ENCODE measurements around the gene WDR93. TPM values are rescaled to one million over a fixed set of nuclear protein-coding genes. Genes with fewer than 3 reads are reported as not detected.
"Not testable (repeated sequence)": the region's sequence is repeated elsewhere in the genome, so short reads cannot be mapped to it uniquely, and the experiment has no call there.

WDR93 gene
- polyA plus RNA-seq, 1 donor, result 0.30 TPM

- Histone ChIP-seq H3K4me3 (ENCODE audit: low read length) (no peak overlapping the region), H3K9me3 (ENCODE audit: control insufficient read depth, low read depth, low read length) (no peaks in the 10 kb centered on the region), H3K27me3 (ENCODE audit: control insufficient read depth, insufficient read depth, low read length) (no peaks in the 10 kb centered on the region), H3K27ac (ENCODE audit: low read length) (no peak overlapping the region), H3K4me1 (ENCODE audit: control insufficient read depth, insufficient read depth, low read length) (peaks cover 3% of the 10 kb centered on the region), H3K36me3 (ENCODE audit: control insufficient read depth, insufficient read depth, low read length) (peaks cover 16% of the 10 kb centered on the region)
- no peak for DNase-seq
Observed at GRCh38 chr15:89686522-89686921, 4.1 kb upstream of the WDR93 start.

DNA sequence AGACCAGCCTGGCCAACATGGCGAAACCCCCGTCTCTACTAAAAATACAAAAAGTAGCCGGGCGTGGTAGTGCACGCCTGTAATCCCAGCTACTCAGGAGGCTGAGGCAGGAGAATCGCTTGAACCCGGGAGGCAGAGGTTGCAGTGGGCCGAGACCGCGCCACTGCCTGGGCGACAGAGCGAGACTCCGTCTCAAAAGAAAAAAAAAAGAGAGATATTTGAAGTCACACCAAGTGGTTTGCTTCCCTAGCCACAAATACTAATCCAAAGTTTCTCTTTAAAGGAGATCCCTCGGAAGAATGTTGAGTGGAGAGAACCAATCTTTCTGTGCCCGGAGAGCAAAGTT lies 708 bp upstream of the WDR93 start:
- not testable (repeated sequence) for H3K9me3 ChIP-seq (ENCODE audit: control insufficient read depth, low read depth, low read length); H3K4me1 ChIP-seq (ENCODE audit: control insufficient read depth, insufficient read depth, low read length); DNase-seq; H3K27me3 ChIP-seq (ENCODE audit: control insufficient read depth, insufficient read depth, low read length); H3K36me3 ChIP-seq (ENCODE audit: control insufficient read depth, insufficient read depth, low read length)
- no CpG with 5 or more reads among the region's 15 CpGs for WGBS (ENCODE audit: insufficient coverage, low lambda C conversion rate)
- H3K4me3 ChIP-seq (ENCODE audit: low read length), result peak overlapping the region; percentile 96
- peak overlapping the region; percentile 69 for H3K27ac ChIP-seq (ENCODE audit: low read length)

DNA sequence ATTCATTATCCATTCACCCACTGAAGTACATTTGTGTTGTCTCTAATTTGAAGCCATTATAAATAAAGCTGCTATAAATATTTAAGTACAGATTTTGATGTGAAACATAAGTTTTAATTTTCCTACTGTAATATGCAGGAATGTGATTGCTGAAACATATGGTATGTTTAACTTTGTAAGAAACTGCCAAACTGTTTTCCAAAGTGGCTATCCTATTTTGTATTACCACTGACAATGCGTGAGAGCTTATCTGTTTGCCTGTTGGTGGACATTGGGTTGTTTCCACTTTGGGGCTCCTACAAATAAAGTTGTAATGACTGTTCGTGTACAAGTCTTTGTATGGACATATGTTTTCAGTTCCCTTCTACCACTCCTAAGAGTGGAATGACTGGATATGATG lies 2.5 kb downstream of the WDR93 start:
- Histone ChIP-seq H3K27me3 (ENCODE audit: control insufficient read depth, insufficient read depth, low read length) (no peaks in the 10 kb centered on the region), H3K4me1 (ENCODE audit: control insufficient read depth, insufficient read depth, low read length) (peaks cover 7% of the 10 kb centered on the region), H3K4me3 (ENCODE audit: low read length) (no peak overlapping the region), H3K27ac (ENCODE audit: low read length) (peak overlapping the region; percentile 53), H3K36me3 (ENCODE audit: control insufficient read depth, insufficient read depth, low read length) (no peaks in the 10 kb centered on the region), H3K9me3 (ENCODE audit: control insufficient read depth, low read depth, low read length) (no peaks in the 10 kb centered on the region)
- DNase-seq, result no peak
- WGBS (ENCODE audit: insufficient coverage, low lambda C conversion rate), result 50% methylated on average over 2 of the region's 2 CpGs

DNA sequence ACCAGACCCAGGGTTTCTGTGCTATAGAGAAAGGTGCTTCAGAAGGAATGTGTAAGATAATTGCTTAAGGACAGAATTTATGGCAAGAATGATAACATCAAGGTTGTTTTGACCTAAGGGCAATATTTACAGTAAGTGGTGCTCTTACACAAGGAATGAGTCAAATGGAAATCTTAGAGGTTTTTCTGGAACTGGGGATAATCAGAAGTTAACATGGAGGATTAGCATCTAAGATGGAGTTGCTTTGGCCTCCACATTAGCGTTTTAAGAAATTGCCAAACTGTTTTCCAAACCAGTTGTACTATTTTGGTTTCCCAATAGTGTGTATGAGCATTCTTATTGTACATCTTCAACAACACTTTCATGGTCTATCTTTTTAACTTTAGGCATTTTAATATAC lies 3.1 kb downstream of the WDR93 start:
- H3K9me3 ChIP-seq (ENCODE audit: control insufficient read depth, low read depth, low read length), result no peaks in the 10 kb centered on the region
- no peak overlapping the region for H3K4me3 ChIP-seq (ENCODE audit: low read length)
- no peak for DNase-seq
- peak overlapping the region; percentile 53 for H3K27ac ChIP-seq (ENCODE audit: low read length)
- peaks cover 7% of the 10 kb centered on the region for H3K4me1 ChIP-seq (ENCODE audit: control insufficient read depth, insufficient read depth, low read length)
- no peaks in the 10 kb centered on the region for H3K36me3 ChIP-seq (ENCODE audit: control insufficient read depth, insufficient read depth, low read length)
- H3K27me3 ChIP-seq (ENCODE audit: control insufficient read depth, insufficient read depth, low read length), result no peaks in the 10 kb centered on the region
- WGBS (ENCODE audit: insufficient coverage, low lambda C conversion rate), result no CpG with 5 or more reads among the region's 1 CpG

DNA sequence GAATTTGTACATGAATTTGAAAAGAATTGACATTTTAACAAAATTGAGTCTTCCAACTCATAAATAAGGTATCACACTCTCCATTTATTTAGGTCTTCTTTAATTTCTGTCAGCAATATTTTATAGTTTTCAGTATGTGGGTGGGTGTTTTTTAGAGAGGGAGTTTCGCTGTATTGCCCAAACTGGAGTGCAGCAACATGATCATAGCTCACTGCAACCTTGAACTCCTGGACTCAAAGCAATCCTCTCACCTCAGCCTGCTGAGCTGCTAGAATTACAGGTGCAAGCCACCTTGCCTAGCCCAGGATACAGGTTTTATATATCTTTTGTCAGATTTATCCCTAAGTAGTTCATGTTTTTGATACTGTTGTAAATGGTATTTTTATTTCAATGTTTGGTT lies 4.6 kb downstream of the WDR93 start:
- Histone ChIP-seq H3K4me1 (ENCODE audit: control insufficient read depth, insufficient read depth, low read length) (peaks cover 7% of the 10 kb centered on the region), H3K27me3 (ENCODE audit: control insufficient read depth, insufficient read depth, low read length) (no peaks in the 10 kb centered on the region), H3K4me3 (ENCODE audit: low read length) (no peak overlapping the region), H3K9me3 (ENCODE audit: control insufficient read depth, low read depth, low read length) (no peaks in the 10 kb centered on the region), H3K27ac (ENCODE audit: low read length) (no peak overlapping the region), H3K36me3 (ENCODE audit: control insufficient read depth, insufficient read depth, low read length) (no peaks in the 10 kb centered on the region)
- DNase-seq, result no peak
- 60% methylated on average over 1 of the region's 1 CpG for WGBS (ENCODE audit: insufficient coverage, low lambda C conversion rate)

DNA sequence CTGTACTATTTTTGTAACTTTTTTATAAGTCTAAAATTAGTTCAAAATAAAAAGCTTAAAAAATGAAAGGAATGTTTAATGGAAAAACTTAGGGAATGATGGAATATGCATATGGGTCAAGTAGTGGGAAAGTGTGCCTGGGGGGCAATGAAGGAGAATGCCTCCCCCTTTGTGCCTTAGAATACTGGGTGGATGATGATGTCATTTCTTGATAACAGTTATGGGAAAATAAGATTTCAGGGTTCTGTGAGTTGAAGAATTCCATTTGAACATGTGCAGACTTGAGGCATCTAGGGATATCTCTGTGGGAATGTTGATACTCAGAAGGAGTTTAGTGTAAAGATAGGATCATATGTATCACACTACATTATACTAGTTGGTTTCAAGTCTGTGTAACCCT lies 13.8 kb downstream of the WDR93 start:
- Histone ChIP-seq H3K4me3 (ENCODE audit: low read length) (no peak overlapping the region), H3K9me3 (ENCODE audit: control insufficient read depth, low read depth, low read length) (no peaks in the 10 kb centered on the region), H3K27me3 (ENCODE audit: control insufficient read depth, insufficient read depth, low read length) (peaks cover 2% of the 10 kb centered on the region), H3K27ac (ENCODE audit: low read length) (no peak overlapping the region), H3K4me1 (ENCODE audit: control insufficient read depth, insufficient read depth, low read length) (no peaks in the 10 kb centered on the region), H3K36me3 (ENCODE audit: control insufficient read depth, insufficient read depth, low read length) (no peaks in the 10 kb centered on the region)
- no peak for DNase-seq

- WGBS (ENCODE audit: insufficient coverage, low lambda C conversion rate), result 100% methylated on average over 1 of the region's 1 CpG
- Histone ChIP-seq H3K36me3 (ENCODE audit: control insufficient read depth, insufficient read depth, low read length) (no peaks in the 10 kb centered on the region), H3K9me3 (ENCODE audit: control insufficient read depth, low read depth, low read length) (no peaks in the 10 kb centered on the region), H3K27me3 (ENCODE audit: control insufficient read depth, insufficient read depth, low read length) (peaks cover 2% of the 10 kb centered on the region), H3K4me3 (ENCODE audit: low read length) (no peak overlapping the region), H3K27ac (ENCODE audit: low read length) (no peak overlapping the region), H3K4me1 (ENCODE audit: control insufficient read depth, insufficient read depth, low read length) (no peaks in the 10 kb centered on the region)
- no peak for DNase-seq
Observed at GRCh38 chr15:89707577-89707976, 17.0 kb downstream of the WDR93 start.

DNA sequence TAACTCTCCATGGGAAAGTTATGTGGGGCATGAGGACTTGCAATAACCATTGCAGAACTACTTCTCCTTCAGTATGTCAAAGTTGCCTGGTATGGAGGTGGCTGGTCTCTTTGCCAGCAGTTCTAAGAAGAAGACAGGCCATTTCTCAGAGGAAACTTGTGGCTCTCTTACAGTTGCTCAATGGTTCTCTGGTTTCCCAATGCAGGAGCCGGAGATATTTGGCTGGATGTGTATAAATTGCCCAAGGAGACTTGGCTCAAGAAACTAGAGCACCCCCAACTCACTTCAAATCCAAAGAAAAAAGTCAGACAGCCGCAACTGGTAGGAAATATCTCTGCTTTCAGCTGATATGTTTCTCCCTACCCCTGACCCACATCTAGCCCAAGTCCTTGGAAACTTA lies 24.2 kb downstream of the WDR93 start:
- Histone ChIP-seq H3K27me3 (ENCODE audit: control insufficient read depth, insufficient read depth, low read length) (no peaks in the 10 kb centered on the region), H3K4me3 (ENCODE audit: low read length) (no peak overlapping the region), H3K36me3 (ENCODE audit: control insufficient read depth, insufficient read depth, low read length) (no peaks in the 10 kb centered on the region), H3K9me3 (ENCODE audit: control insufficient read depth, low read depth, low read length) (no peaks in the 10 kb centered on the region), H3K4me1 (ENCODE audit: control insufficient read depth, insufficient read depth, low read length) (no peaks in the 10 kb centered on the region), H3K27ac (ENCODE audit: low read length) (no peak overlapping the region)
- no CpG with 5 or more reads among the region's 2 CpGs for WGBS (ENCODE audit: insufficient coverage, low lambda C conversion rate)
- no peak for DNase-seq

GRCh38 chr15:89723031-89723430 lies 32.4 kb downstream of the WDR93 start:
- Histone ChIP-seq H3K27me3 (ENCODE audit: control insufficient read depth, insufficient read depth, low read length) (no peaks in the 10 kb centered on the region), H3K4me1 (ENCODE audit: control insufficient read depth, insufficient read depth, low read length) (no peaks in the 10 kb centered on the region), H3K27ac (ENCODE audit: low read length) (no peak overlapping the region), H3K36me3 (ENCODE audit: control insufficient read depth, insufficient read depth, low read length) (no peaks in the 10 kb centered on the region), H3K4me3 (ENCODE audit: low read length) (no peak overlapping the region), H3K9me3 (ENCODE audit: control insufficient read depth, low read depth, low read length) (no peaks in the 10 kb centered on the region)
- no peak for DNase-seq
- 100% methylated on average over 1 of the region's 3 CpGs for WGBS (ENCODE audit: insufficient coverage, low lambda C conversion rate)

GRCh38 chr15:89724621-89725020 lies 34.0 kb downstream of the WDR93 start:
- no peak for DNase-seq
- no peaks in the 10 kb centered on the region for H3K4me1 ChIP-seq (ENCODE audit: control insufficient read depth, insufficient read depth, low read length)
- no peaks in the 10 kb centered on the region for H3K9me3 ChIP-seq (ENCODE audit: control insufficient read depth, low read depth, low read length)
- H3K36me3 ChIP-seq (ENCODE audit: control insufficient read depth, insufficient read depth, low read length), result no peaks in the 10 kb centered on the region
- no peak overlapping the region for H3K4me3 ChIP-seq (ENCODE audit: low read length)
- no peaks in the 10 kb centered on the region for H3K27me3 ChIP-seq (ENCODE audit: control insufficient read depth, insufficient read depth, low read length)
- WGBS (ENCODE audit: insufficient coverage, low lambda C conversion rate), result no CpG with 5 or more reads among the region's 1 CpG
- no peak overlapping the region for H3K27ac ChIP-seq (ENCODE audit: low read length)

GRCh38 chr15:89725064-89725463 lies 34.5 kb downstream of the WDR93 start:
- H3K36me3 ChIP-seq (ENCODE audit: control insufficient read depth, insufficient read depth, low read length), result no peaks in the 10 kb centered on the region

More at GRCh38 chr15:89725064-89725463, 34.5 kb downstream of the WDR93 start:
- no peak for DNase-seq
- no peaks in the 10 kb centered on the region for H3K4me1 ChIP-seq (ENCODE audit: control insufficient read depth, insufficient read depth, low read length)
- H3K4me3 ChIP-seq (ENCODE audit: low read length), result no peak overlapping the region
- no CpG with 5 or more reads among the region's 1 CpG for WGBS (ENCODE audit: insufficient coverage, low lambda C conversion rate)
- no peaks in the 10 kb centered on the region for H3K27me3 ChIP-seq (ENCODE audit: control insufficient read depth, insufficient read depth, low read length)
- no peak overlapping the region for H3K27ac ChIP-seq (ENCODE audit: low read length)
- H3K9me3 ChIP-seq (ENCODE audit: control insufficient read depth, low read depth, low read length), result no peaks in the 10 kb centered on the region
